Putamen (tissue), 1 donor: ENCODE data around the gene RHOXF2B.
"Not testable (repeated sequence)": the region's sequence is repeated elsewhere in the genome, so short reads cannot be mapped to it uniquely, and the experiment has no call there.

Experiments used
- DNase-seq: peaks from one replicate; pipeline ENCODE4 v3.0.0-alpha.2; 2016; ENCODE audit warnings: low spot score

Gene RHOXF2B

DNA sequence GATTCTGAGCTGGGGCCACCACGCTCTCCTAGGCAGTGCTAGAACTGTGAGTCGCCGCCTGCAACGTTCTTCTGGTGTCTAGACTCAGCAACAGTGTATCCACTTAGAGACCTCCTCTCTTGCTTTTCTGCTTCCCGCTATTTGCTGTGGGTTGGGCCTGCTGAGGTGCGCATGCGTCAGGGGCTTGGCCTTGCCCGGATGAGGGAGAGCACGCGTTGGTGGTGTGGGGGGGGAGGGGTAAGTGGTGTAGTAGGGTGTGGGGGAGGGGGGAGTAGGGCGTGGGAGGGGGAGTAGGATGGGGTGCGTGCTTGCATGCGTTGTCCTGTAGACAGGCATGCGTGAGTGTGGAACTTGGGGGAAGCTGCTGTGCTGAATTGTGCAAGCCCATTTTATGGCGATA is at the start of gene RHOXF2B:
Gene RHOXF2B (minus strand): TSS at position 101 of the 400 bp plus-strand sequence. CDS start 138 bp downstream, outside the sequence.
- DNase-seq = not testable (repeated sequence)

DNA sequence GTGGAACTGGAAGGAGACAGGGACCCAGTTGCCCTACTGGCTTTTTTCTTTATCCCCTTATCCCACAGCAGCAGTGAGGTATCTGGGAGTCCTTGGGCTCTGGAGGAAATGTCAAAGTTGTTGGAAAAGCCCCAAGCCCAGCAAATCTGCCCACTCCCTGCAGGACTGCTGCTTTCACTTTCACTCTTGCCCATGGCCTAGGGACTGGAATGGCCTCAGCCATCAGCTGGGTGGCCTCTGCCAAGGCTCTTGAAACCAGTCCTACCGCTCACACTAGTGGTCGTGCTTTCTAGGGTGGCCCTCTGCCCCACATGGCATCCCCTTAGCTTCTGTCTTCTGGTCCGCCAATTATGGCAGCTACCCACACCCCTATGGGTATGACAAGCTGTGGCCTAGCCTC is 48.0 kb upstream of the RHOXF2B start:
- no peak for DNase-seq

DNA sequence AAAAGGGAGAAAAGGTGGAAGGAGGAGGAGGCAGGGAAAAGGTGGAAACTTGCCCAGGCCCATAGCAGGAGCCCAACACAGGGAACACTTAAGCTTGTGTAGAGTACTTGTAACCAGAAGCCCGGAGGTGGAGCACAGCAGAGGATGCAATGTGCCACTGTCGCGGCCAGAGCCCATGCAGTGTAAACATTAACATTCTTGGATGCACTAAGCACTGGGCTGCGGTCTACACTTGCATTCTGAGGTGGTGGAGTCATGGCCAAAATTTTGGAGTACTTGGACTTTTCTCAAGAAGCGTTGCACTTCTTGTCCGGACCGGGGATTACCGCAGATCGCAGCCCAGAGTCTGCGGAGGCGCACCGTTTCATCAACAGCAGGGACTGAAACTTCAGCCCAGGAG is 42.7 kb upstream of the RHOXF2B start:
- DNase-seq = no peak

DNA sequence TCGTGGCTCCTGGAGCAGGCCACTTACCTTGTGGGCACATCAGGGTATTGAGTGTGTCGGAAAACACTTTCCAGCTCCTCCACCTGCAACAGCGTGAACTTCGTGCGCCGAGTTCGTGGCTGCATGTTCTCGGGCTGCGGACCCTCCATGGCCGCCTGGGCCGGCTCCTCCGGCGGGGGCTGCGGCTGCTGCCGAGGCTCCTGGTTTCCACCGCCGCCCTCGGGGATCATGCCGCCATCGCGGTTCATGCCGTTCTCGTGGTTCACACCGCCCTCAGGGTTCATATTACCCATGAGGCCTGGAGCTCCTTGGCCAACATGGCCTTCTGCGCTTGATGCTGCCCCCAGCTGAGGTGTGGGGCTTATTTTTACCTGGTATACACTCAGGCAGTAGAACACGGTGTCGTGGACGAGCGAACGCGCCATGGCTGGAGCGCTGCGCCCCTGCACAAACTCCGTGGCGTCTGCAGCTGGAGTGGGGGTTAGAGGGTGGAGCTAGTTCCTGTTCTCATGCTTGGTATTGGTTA is 38.0 kb upstream of the RHOXF2B start, which contains the start of gene RHOXF1:
Gene RHOXF1 (minus strand): TSS at position 476 of the 526 bp plus-strand sequence. CDS start 51 bp downstream, at position 425.
- DNase-seq = no peak

DNA sequence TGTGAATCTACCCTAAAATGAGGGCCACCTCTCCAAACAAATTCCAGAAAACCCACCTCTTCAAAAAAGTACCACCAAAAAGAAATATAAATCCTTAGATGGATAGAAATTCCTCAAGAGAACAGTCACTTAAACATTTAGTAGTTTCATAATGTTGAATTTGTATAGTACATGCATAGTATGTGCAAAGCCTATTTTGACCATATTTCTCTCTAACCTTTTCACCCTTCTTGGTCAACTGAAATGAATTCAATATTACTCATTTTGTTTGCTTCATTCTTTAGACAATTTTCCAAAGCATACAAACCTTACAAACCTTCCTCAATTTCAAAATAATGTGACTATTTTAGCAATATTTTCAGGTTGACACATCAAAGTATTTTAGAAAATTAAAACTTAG is 34.1 kb upstream of the RHOXF2B start:
- no peak for DNase-seq

DNA sequence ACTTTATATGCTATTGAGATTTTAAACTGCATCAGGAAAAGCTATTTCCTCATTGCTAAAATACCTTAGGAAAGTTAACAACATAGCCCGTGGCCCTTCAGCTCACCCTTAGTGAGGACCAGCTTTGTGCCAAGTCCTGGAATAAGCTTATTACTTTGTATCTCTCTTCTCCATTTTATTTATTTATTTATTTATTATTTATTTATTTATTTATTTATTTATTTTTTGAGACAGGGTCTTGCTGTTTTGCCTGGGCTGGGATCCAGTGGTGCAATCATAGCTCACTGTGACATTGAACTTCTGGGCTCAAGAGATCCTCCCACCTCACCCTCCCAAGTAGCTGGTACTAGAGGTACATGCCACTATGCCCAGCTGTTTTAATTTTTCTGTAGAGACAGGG is 31.9 kb upstream of the RHOXF2B start:
- DNase-seq = no peak

DNA sequence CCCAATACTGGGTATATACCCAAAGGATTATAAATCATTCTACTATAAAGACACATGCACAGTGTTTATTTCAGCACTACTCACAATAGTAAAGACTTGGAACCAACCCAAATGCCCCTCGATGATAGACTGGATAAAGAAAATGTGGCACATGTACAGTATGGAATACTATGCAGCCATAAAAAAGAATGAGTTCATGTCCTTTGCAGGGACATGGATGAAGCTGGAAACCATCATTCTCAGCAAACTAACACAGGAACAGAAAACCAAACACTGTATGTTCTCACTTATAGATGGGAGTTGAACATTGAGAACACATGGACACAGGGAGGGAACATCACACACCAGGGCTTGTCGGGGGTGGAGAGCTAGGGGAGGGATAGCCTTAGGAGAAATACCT is 27.2 kb upstream of the RHOXF2B start:
- DNase-seq = not testable (repeated sequence)

DNA sequence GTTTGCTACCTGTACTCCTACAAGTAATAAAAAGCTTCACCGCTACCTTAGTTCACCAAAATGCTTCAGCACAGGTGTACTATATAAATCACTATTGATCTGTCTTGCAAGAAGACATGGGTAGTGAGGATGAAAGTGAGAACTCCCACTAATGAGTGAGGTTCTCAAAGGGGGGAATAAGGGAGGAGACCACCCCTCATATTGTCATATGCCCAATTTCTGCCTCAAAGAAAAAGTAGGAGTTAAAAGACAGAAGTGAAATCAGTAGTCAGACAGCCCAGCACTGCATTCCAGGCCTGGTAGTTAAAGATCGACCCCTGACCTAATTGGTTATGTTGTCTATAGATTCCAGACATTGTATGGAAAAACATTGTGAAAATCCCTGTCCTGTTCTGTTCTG is 23.6 kb upstream of the RHOXF2B start:
- DNase-seq = not testable (repeated sequence)

DNA sequence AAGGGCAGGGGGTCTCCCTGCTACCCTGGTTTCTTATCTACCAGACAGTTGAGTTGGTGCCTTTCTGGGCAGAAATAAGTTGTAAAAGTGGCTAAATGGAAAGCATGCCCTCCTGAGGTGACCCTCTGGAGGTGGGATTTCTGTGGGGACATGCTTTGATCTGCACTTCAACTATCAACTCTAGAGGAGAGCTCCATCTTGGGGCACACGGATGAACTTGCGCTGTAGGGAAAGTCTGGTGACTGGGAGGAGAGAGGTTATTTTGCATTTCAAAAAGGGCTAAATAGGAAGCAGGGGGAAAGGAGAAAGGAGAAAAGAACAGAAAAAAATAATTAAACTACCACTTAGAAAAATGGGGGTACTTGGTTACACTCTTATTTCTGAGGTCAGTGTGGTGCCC is 12.7 kb upstream of the RHOXF2B start:
- no peak for DNase-seq

DNA sequence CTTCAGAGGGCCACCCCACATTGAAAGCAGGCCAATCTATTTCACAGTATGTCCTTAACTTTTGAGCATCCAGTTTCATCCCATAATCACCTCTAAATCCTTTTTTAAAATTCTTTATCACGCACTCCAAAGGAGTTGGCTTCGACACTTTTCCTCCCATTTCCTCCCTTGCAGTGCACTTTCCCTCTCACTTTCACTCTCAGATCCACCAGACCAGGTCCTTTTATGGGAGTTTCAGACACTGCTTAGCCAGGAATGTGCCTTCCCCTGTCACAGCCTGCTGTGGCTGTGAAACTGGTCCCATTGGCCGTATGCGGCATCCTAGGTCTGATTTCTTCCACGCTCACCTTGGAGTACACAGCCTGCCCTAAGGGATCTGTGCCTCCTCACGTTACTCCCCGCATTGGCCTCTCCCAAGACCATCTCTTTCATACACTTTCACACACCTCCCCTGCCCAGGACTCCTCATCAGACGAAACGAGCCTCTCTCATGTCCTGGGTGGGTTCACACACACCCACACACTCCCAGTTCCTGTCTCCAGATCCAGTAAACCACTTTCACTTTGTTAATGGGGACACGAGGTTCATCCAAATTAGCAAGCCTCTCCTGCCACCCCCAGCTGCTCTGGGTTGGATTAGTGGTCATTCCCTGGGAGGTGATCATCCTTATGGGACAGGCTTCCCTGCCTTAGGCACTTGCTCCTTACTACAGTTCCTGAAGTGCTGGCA is 10.0 kb upstream of the RHOXF2B start:
- DNase-seq = no peak

DNA sequence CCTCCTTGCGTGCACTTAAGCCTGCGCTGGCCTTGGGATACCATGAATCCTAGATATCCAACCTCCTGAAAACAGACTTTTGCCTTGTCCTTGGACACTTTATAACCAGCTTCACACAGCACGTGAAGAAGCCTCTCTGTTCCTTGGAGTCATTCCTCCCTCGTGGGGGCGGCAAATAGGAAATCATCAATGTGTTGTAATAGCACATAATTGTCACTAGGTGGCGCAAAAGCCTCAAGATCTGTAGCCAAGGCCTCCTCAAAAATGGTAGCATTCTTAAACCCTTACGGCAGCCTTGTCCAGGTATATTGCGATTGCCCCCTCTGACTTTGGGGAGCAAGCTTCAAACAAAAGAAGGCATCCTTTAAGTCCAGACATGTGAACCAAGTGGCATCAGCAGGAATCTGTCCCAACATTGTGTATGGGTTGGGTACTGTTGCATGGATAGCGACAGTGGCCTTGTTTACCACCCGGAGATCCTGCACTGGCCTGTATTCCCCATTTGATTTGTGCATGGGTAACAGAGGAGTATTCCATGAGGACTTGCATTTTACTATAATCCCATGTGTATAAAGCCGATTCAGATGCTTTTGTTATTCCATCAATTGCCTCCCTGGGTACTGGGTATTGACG is 8.2 kb upstream of the RHOXF2B start:
- DNase-seq = not testable (repeated sequence)

DNA sequence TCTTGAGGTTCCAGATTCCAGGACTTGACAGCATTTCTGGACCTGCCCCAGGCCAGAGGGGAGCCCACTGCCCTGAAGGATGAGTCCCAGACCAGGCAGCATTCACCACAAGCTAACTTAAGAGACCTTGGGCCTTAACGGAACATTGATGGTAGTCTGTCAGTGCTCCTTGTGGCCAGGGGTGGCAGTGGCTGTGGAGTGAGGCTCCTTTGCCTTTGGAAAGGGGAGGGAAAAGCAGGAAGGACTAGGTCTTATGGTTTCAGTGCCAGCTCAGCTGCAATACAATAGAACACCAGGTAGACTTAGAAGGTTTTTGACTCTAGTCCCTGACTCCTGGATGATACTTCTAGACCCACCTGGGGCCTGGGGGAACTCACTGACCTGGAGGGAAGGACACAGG is 11.3 kb downstream of the RHOXF2B start:
- DNase-seq = not testable (repeated sequence)

DNA sequence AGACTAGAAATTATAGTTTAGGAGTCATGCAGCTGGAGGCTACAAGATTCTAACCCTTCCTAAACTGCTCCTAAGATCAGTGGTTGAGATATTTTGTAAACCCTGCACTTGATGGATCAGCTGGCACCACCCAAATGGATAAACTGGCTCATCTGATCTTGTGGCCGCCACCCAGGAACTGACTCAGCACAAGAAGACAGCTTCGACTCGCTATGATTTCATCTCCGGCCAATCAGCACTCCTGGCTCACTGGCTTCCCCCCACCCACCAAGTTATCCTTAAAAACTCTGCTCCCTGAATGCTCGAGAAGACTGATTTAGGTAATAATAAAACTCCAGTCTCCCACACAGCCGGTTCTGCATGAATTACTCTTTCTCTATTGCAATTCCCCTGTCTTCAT is 34.8 kb downstream of the RHOXF2B start:
- not testable (repeated sequence) for DNase-seq

DNA sequence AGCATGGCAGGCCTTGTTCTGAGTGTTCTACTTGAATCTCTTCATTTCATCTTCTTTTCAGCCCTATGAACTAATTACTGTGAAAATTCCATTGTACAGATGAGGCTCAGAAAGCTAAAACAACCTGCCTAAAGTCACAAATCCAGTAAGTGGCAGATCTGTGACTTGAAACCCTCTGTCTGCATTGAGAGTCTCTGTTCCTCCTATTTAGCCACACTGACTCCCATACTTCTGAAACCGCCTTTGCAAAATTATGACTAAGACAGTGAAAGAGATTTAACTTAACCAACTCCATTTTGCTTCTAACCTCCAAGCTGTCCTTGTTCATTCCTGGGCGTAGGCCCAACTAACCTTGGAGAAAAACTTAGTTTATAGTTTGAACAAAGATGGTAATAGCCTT is 35.2 kb downstream of the RHOXF2B start:
- DNase-seq = not testable (repeated sequence)

DNA sequence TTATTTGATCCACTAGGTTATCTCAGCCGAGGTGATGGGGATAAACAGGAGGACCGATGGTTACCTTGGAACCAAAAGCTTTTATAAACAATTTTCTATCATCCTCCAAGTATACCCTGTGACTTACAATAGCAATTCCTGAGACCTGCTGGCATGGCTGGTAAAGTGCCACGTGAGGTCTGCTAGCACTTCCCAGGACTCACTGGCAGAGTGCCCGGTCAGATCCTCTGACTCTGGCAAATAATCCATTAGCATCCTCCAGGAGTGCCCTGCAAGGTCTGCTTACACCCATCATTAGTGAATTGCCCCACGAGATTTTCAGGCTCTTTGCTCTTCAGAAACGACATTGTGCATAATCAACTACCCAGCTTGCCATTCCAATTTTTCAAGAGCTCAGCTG is 37.3 kb downstream of the RHOXF2B start:
- DNase-seq = not testable (repeated sequence)

DNA sequence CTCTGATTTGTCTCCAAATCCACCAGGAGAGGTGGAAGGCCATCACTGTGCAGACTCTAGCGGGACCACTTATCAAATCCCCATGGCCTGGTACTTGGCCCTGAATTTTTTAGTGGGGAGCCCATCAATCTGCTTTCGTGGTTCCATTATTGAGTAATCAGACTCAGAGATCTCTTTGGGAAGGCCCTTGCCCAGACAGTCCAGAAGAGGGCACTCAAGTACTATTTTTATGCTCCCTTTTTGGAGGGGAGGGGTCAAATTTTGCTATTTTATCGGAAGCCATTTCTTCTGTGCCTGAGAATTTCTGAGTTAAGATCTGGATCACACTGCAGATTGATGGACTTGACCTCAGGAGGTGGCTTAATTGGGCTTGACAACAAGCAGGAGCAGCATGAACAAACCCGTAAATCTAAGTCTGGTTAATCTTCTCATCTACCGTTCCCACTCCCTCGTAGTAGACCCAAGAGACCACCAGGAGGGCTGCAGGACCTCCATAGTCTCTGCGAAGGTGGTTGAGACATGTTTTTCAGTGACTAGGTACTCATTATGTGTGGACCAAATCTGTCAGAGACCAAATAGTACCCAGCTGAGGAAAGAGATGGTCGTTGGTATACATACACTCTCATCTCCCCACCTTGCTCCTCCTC is 38.3 kb downstream of the RHOXF2B start:
- not testable (repeated sequence) for DNase-seq

DNA sequence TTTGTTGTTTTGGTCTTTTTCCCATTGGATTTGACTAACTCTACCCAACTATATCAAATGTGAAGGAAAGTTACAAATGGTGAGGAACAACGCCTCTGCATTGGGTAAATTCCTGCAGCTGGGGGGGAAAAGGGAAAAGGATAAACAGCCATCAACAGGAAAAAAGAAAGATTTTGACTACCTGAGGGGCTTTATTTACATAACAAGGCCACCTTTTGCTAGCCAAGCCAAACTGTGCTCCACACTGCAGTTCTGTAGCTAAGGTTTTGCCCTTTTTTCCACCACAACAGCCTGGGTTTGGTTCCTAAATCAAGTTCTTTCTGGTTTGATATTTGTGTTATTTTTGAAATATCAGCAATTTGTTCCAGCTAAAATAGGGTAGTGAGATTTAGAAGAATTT is 40.8 kb downstream of the RHOXF2B start:
- no peak for DNase-seq

DNA sequence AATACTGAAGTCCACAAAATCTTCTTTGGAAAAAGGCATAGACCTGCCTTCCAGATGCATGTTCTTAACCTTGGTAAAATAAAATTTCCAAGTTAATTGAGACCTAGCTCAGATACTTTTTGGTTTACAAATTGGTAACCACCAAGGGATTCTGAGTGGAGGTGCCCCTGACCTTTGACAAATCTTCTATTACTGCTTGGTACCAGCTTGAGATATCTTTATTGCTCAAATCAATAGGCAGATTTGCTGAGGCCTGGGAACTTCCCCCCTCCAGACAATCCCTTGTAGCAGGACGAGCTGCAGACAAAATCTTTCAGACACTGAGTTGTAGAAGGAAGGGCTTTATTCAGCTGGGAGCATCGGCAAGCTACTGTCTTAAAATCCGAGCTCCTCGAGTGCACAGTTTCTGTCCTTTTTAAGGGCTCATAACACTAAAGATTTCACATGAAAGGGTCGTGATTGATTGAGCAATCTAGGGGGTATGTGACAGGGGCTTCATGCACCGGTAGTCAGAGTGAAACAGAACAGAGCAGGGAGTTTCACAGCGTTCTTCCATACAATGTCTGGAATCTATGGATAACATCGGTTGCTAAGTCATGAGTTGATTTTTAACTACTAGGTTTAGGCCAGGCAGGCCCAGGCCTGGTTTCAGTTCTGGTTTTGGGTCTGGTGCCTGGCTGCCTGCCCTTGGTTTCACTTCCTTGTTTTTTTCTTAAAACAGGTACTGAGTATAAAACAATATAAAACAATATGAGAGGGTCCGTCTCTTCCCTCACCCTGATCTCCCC is 41.8 kb downstream of the RHOXF2B start:
- DNase-seq = not testable (repeated sequence)

DNA sequence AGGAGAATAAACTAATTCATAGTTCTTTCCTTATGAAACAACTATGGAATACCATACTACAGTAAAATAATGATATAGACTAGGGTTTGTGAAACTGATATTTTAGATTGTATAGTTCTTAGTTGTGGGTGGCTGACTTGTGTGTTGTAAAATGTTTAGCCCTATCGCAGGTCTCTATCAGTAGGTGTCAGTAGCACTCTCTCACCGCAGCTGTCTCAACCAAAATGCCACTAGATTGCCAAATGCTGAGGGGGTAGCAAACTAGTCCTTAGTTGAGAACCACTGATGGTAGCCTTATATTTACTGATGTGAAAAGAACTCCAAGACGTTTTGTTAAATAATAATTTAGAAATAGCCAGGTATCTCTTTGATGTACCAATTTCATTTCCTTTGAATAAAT is 48.1 kb downstream of the RHOXF2B start:
- DNase-seq = no peak

DNA sequence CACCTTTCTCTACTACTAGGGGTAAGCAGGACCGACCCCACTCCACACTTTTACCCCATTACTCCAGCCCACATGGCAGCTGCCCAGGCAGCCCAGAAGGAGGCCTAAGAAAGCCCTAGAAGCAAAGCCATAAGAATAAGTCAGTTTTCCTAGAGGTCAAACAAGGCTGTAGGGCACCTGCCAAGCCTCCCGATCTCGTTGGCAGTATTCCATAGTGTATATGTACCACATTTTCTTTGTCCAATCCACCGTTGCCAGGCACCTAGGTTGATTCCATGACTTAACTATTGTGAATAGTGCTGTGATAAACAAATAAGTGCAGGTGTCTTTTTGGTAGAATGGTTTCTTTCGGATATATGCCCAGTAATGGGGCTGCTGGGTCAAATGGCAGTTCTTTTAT is 54.2 kb downstream of the RHOXF2B start:
- DNase-seq = no peak

DNA sequence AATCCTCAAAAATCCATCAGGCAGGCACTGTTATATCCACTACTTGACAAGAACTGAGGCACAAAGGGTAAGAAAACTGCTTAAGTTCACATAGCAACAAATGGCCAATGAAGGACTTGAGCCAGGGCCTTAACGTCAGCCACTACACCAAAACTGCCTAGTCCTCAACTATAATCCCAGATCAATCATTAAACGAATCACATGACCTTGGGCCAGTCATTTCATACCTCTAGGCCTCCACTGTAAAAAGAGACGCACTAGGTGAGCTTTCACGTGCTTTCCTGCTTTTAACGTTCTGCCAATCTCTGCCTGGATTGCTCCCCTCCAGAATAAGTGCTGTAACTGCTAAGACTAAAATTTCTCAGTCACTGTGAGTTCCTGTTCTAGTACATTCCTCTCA is 54.7 kb downstream of the RHOXF2B start:
- DNase-seq = no peak
